NCI-H226 (cell line): ENCODE measurements around the gene VANGL2.

ENCODE experiments used
- DNase-seq: peaks from one replicate; pipeline ENCODE4 v3.0.0-alpha.2; 2015

The VANGL2 gene

DNA sequence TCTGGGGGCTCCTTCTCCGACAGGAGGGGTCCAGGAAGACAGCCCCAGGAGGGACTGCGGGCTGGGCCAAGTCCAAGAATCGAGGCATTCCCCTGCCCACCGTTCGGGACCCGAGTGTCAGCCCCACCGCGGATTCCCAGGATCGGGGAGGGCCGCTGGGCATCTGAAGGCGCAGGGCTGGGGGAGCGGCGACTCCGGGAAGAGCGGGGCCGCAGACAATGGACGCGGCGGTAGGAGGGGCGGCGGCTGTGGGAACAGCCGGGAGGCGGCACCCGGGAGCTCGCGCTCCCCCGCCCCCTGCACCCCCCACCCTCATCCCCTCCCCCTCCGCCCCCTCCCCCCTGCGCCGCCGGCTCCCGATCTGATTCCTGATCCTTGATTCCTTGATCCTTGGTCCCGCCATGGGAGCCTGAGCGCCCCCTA, at the start of gene VANGL2:
VANGL2 (plus strand) TSS at position 342 of the 423 bp plus-strand sequence. CDS start 15,274 bp downstream, outside the sequence.
- DNase-seq = peak; percentile 17

DNA sequence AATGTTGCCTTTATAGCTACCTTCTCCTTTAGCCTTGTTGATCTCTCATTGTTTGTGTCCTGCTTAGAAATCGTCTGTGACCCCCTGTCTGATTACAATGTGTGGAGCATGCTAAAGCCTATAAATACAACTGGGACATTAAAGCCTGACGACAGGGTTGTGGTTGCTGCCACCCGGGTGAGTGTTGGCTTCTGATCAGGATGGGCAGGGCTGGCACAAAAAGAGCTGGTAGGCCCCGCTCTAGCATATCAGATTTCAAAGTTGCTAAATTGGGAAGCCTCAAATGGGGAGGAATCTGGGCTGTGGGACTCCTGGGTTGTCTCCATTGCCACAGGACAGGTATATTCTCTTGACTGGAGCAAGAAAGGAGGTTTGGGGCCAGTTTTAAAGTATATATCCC, 48.7 kb upstream of the VANGL2 start:
- no peak for DNase-seq

DNA sequence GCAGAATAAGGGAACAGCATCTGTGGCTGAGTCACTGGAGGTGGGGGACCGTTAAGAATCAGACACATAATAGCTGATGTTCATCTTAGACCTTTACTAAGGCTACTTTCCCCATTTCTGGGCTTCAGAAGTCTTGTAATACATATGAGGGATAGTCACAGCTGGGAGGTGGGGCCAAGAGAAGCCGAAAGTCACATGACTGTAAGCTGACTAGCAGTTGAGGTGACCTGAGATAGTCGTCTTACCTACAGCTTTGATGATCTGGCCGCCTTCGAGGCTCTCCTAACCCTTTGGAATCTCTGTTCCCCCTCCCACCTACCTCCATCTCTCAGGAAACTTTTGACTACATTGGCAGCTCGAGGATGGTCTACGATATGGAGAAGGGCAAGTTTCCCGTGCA, 47.8 kb upstream of the VANGL2 start:
- DNase-seq = no peak

DNA sequence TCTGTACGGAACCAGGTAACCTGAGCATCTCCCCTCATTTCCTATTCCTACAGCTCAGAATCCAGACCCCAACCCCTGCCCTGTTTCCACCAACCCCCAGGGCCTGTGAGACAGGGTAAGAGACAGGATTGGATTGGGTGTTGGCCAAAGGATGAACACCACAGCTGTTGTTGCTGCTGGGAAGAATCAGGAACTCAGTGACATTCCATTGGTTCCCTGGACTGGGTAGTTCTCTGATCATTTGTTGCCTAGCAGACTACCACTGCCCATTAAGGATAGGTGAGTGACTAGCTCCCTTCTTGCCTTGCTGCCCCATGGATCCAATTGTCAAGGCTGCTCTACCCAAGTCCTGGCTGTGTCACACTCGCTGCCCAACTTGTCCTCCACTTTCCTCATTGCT, 47.1 kb upstream of the VANGL2 start:
- DNase-seq = no peak

DNA sequence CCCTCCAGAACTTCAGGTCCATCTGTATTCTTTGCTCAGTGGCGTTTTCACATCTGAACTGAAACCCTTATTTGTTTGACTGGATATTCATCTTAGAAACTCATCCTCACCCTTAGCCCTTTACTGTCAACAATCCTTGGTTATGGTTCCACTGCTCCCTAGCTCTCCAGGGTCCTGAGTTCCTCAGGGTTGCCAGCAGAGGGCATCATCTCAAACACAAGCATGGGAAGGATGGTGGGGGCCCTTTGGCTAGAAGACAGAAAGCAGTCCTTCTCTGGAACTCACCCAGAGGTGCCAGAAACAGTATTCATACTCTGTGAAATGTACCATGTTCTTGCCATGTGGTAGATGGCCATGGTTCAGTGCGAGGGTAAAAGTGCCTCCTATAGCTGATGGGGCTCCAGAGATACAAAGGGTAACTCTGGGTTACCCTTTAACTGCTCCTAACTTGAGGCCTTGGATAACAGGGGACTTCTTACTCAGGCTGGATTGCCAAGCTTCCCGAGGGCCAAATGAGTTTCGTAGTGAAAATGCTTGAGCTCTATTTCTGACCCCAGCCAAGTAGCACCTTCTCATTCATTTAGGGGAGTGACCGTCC, 45.9 kb upstream of the VANGL2 start:
- DNase-seq = no peak

DNA sequence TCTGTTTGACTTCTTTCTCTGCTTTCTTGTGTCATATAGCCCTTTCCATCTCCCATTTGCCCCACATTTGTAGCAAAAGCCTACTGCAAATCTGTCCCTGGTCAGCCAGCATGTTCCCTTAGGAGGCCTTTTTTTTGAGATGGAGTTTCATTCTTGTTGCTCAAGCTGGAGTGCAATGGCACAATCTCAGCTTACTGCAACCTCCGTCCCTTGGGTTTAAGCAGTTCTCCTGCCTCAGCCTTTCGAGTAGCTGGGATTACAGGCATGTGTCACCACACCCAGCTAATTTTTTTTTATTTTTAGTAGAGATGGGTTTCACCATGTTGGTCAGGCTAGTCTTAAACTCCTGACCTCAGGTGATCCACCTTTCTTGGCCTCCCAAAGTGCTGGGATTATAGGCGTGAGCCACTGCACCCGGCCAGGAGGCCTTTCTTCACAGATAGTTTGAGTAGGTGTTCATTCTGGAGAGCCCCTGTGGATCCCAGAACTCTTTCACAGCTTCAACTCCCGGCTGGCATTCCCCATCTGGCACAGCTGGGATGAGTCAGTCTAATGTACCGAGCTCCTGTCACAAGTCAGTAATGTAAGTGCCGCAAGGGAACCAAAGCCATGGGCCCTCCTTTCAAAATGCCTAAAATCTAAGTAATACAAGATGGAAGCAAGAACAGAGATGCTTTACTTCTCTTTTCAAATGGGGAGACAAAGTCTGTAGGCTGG, 42.9 kb upstream of the VANGL2 start:
- no peak for DNase-seq

DNA sequence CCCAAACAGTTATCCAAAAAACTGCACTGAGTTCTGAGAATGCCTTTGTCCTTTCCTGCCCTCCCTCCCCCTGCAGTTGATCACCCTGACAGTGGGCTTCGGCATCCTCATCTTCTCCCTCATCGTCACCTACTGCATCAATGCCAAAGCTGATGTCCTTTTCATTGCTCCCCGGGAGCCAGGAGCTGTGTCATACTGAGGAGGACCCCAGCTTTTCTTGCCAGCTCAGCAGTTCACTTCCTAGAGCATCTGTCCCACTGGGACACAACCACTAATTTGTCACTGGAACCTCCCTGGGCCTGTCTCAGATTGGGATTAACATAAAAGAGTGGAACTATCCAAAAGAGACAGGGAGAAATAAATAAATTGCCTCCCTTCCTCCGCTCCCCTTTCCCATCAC, 42.3 kb upstream of the VANGL2 start:
- no peak for DNase-seq

DNA sequence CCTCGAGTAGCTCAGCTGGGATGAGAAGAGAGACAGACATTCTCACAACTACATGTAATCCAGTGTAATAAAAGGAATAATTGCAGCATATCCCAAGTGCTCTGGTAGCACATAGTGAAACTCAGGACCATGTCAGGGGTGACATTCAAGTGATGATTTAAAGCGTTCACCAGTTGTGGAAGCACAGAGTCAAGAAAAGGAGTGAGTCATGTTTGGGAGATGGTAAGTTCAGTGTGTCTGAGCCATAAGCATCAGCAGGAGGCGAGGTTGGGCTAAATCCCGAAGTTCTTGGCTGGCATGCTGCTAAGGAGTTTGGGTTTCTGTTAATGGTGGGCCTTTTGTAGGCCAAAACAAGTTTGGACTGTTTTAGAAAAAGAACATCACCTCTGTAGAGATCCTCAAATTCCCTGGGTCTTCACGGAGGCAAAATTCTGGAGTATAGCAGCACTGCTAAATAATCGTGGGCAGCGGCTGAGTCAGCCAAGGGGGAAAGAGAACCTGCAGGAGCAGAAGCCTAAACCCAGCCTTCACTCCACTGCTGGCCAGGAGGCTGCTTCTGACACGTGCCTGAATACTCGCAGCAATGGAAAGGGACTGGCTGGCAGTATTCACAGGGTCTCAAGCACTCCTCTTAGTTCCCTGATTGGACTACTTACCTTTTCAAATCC, 40.7 kb upstream of the VANGL2 start:
- no peak for DNase-seq

DNA sequence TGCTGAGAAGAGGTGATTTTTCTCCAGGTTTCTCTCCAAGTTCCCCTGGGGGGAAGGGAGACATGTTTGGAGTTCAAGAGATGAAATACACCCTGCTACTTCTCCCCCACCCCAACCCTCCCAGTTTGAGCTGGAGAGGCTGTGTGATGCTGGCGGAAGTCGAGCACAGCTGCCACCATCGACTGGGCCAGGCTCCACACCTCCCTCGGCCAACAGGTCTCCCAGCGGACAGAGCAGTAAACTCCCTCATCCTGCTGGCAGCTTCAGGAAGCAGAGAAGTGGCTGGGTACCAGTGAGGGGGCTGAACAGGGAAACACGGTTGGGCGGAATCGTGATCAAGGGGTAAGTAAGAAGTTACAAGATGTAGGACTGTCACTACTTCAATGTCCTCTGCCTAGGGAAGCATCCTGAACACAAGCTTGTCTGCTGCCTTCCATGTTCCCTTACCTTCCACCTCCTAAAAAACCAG, 40.1 kb upstream of the VANGL2 start:
- no peak for DNase-seq

DNA sequence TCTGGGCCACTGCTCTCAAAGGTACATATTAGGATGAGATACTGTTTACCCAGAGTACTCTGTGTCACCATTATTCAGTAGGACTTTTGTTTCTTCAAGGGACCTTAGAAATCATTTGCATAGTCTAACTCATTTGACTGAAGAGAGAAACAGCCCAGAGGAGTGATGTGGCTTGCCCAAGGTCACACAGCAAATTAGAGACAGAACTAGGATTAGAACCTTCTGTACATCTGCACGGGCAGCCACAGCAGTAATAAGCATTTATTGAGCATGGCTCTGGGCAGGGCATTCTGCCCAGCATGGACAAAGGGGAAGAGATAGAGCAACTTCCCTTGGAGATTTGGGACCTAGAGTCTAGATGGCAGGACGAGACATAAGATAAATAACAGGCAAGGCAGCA, 39.2 kb upstream of the VANGL2 start:
- DNase-seq = no peak

DNA sequence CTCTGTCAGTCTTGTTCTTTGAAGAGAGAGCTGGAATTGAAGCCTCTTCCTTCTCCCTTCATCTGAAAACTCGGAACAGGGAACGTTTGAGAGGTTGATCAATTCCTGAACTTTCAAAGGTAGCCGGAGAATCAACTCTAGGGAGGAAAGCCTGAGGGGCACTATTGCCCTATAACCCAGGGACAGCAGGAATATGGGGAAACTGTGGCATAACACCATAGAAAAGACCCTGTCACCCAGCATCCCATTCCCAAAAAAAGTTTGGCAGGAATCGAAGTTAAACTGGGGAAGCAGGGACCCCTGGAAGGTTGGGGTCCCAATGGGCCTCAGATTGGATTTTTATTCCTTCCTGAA, 38.6 kb upstream of the VANGL2 start:
- DNase-seq = no peak

DNA sequence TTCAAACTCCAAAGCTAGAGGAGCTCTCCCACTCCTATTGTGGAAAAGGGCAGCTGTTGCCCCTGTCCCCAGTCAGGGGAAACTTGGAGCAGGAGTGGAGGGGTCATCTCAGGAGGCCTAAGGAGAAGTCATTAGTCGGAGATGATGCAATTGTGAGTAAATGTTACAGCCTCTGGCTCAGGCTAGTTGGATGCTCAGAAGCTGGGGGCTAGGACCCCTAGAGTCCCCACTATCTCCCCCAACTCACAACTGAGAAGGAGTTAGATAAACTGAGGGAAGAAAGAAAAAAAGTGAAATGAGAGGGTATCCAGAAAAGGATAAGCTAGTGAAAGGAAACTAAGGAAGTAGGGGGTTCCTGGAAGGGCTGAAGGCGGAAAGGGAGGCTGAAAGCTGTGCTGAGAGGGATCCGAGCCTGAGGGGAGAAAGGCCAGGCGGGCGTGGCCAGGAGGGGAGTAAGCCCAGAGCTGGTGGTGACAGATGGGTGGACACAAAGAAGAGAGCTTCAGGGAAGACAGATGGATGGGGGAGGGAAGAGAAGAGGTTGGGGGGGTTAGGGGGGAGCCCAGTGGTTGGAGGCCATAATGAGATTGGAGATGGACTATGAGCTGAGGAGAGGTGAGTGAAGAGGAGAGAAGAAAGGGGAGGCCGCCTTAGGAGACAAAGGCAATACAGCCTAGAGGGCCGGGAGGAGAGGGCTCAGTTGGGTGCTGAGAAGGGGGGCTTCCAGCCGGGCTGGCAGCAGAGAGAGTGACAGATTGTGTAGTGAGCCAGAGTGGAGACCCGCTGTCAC, 38.0 kb upstream of the VANGL2 start:
- DNase-seq = no peak

DNA sequence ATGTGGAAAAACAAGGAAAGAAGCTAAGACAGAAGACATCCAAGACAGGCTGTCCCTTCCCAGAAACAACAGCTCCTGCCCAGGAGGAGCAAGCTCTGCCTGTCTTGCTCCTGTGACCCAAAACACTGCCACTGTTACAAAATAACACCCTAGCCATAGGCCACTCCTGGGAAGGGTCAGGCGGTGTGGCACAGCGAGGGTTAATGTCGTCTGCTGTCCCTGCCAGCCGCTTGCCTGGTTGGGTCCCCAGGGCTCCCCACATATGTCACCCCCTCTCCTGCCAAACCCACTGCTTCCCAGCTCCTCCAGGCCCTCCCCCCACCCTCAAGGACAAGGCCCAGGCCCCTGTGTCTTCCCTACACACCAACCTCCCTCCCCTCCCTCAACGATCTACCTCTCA, 37.4 kb upstream of the VANGL2 start:
- DNase-seq = no peak

DNA sequence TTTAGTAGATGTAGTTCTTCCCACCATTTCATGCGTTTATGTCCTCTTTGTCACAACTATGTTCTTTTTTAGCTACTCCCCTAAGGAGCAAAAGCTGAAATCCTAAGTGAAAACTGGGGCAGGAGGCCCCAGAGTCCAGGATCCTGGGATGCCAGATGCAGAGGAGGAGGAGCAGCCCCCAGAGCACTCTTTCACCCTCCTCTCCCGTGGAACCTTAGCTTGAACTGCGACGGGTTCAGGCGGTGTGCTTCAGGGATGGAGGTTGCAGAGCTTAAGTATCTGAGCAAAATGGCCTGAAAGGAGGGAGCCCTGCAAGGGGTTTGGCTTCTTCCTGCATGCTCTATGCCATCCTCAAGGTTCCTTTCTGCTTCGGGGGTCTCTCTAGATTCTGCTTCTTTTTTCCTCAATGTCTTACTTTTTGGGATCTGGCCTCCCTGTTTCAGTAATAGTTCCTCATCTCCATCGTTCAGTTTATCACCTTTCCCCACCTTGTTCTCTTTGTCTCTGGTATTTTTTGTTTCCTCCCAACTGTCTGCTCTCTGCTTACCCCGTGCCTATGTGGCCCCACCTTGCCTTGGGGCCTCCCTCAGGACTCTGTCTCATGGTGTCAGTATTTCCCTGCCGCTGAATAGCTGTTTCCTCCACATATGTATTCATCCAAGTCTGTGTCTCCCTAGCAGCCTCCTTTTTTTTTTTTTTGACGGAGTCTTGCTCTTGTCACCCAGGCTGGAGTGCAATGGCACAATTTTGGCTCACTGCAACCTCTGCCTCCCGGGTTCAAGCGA, 36.2 kb upstream of the VANGL2 start:
- DNase-seq = no peak

DNA sequence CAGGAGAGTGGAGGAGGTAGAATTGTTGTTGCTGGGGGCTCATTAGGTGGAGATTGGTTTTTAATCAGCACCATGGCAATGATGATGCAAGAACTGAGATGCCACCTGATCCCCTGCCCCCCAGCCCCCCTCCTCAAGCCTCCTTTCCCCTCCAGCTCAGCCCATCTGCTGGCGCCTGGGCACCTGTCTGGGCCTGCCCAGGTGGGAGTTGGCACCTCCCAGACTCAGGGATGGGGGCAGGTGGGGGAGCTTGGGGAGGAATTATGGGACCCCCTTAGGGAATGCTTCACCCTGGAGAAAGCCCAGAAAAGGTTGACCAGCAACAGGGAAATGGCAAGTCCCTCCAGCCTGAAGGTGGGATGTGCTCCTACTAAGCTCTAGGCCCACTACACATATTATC, 35.0 kb upstream of the VANGL2 start:
- DNase-seq = no peak

DNA sequence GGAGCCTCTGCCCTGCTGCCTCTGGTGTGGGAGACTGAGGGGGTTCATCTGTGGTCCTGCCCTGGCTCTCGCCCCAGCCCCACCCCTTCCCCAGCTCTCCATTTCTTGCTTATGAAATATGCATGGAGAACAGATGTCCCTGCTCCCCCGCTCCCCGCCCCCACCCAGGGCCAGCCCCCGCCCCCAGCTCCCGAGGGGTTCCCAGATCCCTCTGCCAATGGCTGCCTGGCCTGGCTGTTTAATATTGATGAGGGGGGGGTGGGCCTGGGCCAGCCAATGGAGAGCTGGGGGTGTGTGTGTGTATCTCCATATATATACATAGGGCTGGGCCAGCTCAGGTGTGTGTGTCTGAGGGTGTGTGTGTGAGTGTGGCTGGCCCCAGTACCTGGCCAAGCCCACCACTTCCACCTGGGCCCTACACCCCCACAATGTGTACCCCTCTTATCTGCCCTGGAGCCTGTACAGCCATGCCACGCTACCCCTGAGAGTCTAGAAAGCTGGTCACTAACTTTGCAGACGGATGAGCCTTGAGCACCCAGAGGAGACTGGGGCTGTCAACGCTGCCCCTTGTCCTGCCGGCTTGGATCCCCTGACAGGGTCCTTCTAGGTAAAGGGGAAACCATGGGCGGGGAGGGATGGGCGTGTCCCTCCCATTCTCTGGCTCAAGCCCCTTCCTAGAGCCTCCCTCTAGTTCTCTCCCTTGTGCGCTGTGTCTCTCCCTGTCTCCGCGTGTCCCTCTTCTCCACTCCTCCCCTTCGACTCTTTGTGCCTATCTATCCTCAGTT, 33.4 kb upstream of the VANGL2 start, which contains the start of gene NHLH1:
NHLH1 (plus strand) TSS at position 341 of the 785 bp plus-strand sequence. CDS start 3,661 bp downstream, outside the sequence.
- DNase-seq = no peak

DNA sequence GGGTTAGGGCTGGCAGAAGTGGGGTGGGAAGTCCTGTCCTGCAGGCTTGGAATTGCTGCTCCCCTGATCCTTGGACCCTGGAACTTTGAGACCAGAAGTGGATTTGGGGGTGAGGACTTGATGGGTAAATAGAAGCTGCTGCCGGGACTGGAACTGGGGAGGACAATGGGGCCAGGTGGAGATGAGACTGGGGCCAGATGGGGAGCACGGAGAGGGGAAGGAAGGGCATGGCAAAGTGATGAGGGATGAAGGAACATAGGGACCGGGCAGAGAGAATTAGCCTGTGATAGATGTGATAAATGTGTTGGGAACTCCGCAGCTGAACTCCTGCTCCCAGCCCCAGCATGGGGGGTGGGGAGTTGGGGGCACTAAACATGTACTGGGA, 32.9 kb upstream of the VANGL2 start:
- DNase-seq = no peak

DNA sequence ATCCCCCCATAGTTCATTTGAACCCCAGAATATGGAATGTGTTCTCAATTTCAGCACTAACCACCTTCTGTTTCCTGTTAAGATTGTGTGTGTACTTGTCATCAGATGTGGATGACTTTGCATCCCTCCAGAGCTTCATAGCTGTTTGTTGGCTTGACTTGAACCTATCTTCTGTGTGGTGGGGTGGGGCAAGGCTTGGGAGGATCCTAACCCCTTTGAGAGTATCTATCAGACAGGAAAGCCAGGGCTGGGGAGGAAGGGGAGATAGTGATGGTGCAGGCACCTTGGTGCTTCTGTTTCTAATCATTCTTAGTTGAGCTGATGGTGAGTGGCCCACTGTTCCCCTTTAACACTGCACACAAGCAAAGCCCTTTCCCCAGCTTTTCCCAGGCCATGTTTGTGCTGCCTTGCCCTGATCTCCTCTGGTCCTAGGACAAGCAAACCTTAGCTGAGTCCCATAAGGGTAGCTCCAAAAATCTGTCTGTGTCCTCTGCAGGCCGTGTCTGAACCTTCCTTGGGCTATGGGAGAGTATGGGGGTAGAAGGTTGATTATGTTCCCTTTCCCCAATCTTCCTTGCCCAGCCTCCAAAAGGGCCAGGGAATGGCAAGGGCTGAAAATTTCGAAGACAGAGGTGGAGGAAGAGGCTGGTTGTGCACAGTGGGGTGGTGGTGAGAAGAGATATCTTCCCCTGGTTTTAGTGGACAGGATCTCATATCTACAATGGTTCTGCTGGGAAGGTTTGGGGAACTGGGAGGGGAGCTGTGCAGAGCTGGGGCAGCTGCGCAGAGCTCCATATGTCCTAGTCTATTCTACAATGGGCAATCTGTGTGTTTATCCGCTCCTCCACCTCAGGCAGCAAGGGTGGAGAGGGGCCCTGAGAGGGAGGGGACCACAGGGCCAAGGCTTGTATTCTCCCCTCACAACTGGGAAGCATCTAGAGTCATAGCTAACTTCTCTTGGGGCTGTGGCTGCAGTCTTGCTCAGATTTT, 32.1 kb upstream of the VANGL2 start:
- no peak for DNase-seq

DNA sequence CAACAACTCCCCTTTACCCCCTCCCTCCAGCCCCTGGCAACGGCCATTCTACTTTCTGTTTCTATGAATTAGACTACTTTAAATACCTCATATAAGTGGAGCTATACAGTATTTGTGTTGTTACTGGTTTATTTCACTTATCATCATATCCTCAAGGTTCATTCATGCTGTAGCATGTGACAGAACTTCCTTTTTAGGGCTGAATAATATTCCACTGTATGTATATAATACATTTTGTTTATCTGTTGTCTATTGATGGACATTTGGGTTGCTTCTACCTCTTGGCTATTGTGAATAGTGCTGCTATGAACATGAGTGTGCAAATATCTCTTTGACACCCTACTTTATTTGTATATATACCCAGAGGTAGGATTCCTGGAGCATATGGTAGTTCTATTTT, 31.3 kb upstream of the VANGL2 start:
- no peak for DNase-seq

DNA sequence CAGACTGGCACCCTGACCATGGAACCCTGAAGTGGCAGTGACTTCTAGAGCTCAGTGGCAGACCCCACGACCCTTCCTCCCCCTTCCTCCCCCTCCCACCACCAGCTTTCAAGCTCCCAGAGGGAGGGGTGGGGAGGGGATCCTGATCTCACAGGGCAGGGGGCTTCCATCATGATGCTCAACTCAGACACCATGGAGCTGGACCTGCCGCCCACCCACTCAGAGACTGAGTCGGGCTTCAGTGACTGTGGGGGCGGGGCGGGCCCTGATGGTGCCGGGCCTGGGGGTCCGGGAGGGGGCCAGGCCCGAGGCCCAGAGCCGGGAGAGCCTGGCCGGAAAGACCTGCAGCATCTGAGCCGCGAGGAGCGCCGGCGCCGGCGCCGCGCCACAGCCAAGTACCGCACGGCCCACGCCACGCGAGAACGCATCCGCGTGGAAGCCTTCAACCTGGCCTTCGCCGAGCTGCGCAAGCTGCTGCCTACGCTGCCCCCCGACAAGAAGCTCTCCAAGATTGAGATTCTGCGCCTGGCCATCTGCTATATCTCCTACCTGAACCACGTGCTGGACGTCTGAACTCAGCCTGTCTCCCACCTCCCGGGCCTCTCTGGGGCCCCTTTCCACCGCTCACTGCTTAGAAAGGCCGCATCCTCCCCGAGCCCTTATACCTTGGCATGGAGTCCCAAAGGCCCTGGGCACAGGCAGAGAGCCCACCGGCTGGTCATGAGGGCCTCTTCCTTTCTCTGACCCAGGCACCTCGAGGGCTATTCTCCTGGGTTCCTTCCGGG, 29.6 kb upstream of the VANGL2 start:
- DNase-seq = no peak
